IMR-90 (cell line): ENCODE data around the gene NFATC3. TPM values are rescaled to one million over a fixed set of nuclear protein-coding genes. Genes with fewer than 3 reads are reported as not detected.

Experiments
- ATAC-seq: fragments of 200-7000 bp; cut with Tn5 transposase; 2 replicates; pipeline ENCODE4 v1.9.1; 2020; ENCODE audit warnings: low read depth, mild to moderate bottlenecking, moderate library complexity
- BruUV-seq: library from RNA; stranded (reverse); fragments of 400-500 nt; replicated peaks from 2 replicates; lab custom pipeline; 2021; lab: Mats Ljungman, UMichigan
- CTCF ChIA-PET: fragments of 300-600 bp; formaldehyde crosslinking; extraction: SDS; loops from one replicate; lab custom pipeline; 2021; ENCODE audit warnings: antibody characterized with exemption; lab: Yijun Ruan, JAX
- POLR2A ChIA-PET: fragments of 300-600 bp; sonication (Branson Sonifier 250); formaldehyde crosslinking; loops from one replicate; lab custom pipeline; 2022; ENCODE audit warnings: antibody characterized with exemption; ENCODE audit not compliant: unreplicated experiment; lab: Charles Lee
- DNase-seq: peaks from one replicate; pipeline ENCODE4 v3.0.0; 2013
- H2AFZ ChIP-seq: replicated peaks from 2 replicates; pipeline ENCODE3; 2013; ENCODE audit warnings: low read length, mild to moderate bottlenecking; ENCODE audit not compliant: poor library complexity
- H2AK5ac ChIP-seq: 2 replicates; pipeline ENCODE4 v1.6.1; 2013; ENCODE audit warnings: low read depth, low read length, inconsistent platforms
- H2AK9ac ChIP-seq: replicated peaks from 2 replicates; pipeline ENCODE3; 2013; ENCODE audit warnings: mild to moderate bottlenecking, low read depth, low read length, moderate library complexity; ENCODE audit not compliant: poor library complexity
- H2BK120ac ChIP-seq: 2 replicates; pipeline ENCODE4 v1.6.1; 2013; ENCODE audit warnings: low read depth, low read length, inconsistent platforms
- H2BK15ac ChIP-seq: 3 replicates; pipeline ENCODE4 v1.6.1; 2013; ENCODE audit warnings: low read depth, low read length, inconsistent platforms
- H2BK20ac ChIP-seq: 2 replicates; pipeline ENCODE4 v1.6.1; 2013; ENCODE audit warnings: low read depth, mild to moderate bottlenecking, inconsistent platforms, low read length, moderate library complexity
- H2BK5ac ChIP-seq: 2 replicates; pipeline ENCODE4 v1.6.1; 2013; ENCODE audit warnings: mild to moderate bottlenecking, low read depth, low read length, inconsistent platforms; ENCODE audit not compliant: poor library complexity, severe bottlenecking
- H3K14ac ChIP-seq: replicated peaks from 2 replicates; pipeline ENCODE4 v1.6.1; 2013; ENCODE audit warnings: low read depth, low read length, inconsistent platforms
- H3K18ac ChIP-seq: 2 replicates; pipeline ENCODE4 v1.6.1; 2013; ENCODE audit warnings: low read depth, low read length, control low read depth
- H3K23ac ChIP-seq: 2 replicates; pipeline ENCODE4 v1.6.1; 2013; ENCODE audit warnings: low read depth, low read length, inconsistent platforms
- H3K27ac ChIP-seq: 2 replicates; pipeline ENCODE4 v1.5.1; 2013; ENCODE audit warnings: mild to moderate bottlenecking, control low read depth, low read length; ENCODE audit not compliant: insufficient read depth
- H3K27me3 ChIP-seq: 2 replicates; pipeline ENCODE4 v1.6.1; 2013; ENCODE audit warnings: low read length; ENCODE audit not compliant: control insufficient read depth, insufficient read depth
- H3K36me3 ChIP-seq: 2 replicates; pipeline ENCODE4 v1.6.1; 2013; ENCODE audit warnings: low read length, mixed read lengths; ENCODE audit not compliant: control insufficient read depth, insufficient read depth
- H3K4ac ChIP-seq: 2 replicates; pipeline ENCODE4 v1.6.1; 2013; ENCODE audit warnings: low read depth, low read length, inconsistent platforms
- H3K4me1 ChIP-seq: 2 replicates; pipeline ENCODE4 v1.6.1; 2013; ENCODE audit warnings: low read length, mixed read lengths; ENCODE audit not compliant: control insufficient read depth, insufficient read depth
- H3K4me2 ChIP-seq: 2 replicates; pipeline ENCODE4 v1.6.1; 2013; ENCODE audit warnings: low read depth, mild to moderate bottlenecking, control low read depth, low read length, moderate library complexity
- H3K4me3 ChIP-seq: 2 replicates; pipeline ENCODE4 v1.5.1; 2013; ENCODE audit warnings: low read depth, mild to moderate bottlenecking, control low read depth, low read length, moderate library complexity; ENCODE audit not compliant: insufficient read depth
- H3K56ac ChIP-seq: 2 replicates; pipeline ENCODE4 v1.6.1; 2013; ENCODE audit warnings: low read length, inconsistent platforms; ENCODE audit not compliant: insufficient read depth; ENCODE audit errors: extremely low read depth
- H3K79me1 ChIP-seq, 2 experiments: 2 replicates each; pipeline ENCODE4 v1.6.1; 2013; ENCODE audit warnings: low read length in 2 of 2, inconsistent platforms in 1 of 2, low read depth in 1 of 2
- H3K9ac ChIP-seq: 2 replicates; pipeline ENCODE4 v1.6.1; 2013; ENCODE audit warnings: low read depth, low read length, control low read depth
- H3K9me1 ChIP-seq: 2 replicates; pipeline ENCODE4 v1.6.1; 2013; ENCODE audit warnings: low read length, inconsistent platforms; ENCODE audit not compliant: insufficient read depth
- H3K9me3 ChIP-seq: 2 replicates; pipeline ENCODE4 v1.6.1; 2013; ENCODE audit warnings: low read length; ENCODE audit not compliant: control insufficient read depth, insufficient read depth
- H4K20me1 ChIP-seq: 2 replicates; pipeline ENCODE4 v1.6.1; 2013; ENCODE audit warnings: low read length, inconsistent platforms; ENCODE audit not compliant: insufficient read depth
- H4K5ac ChIP-seq: 2 replicates; pipeline ENCODE4 v1.6.1; 2013; ENCODE audit warnings: mild to moderate bottlenecking, low read depth, low read length, control low read depth
- H4K8ac ChIP-seq, 2 experiments: 2 replicates each; pipeline ENCODE4 v1.6.1; 2013; ENCODE audit warnings: low read depth in 2 of 2, low read length in 2 of 2, control low read depth in 1 of 2, inconsistent platforms in 1 of 2
- H4K91ac ChIP-seq: 2 replicates; pipeline ENCODE4 v1.6.1; 2013; ENCODE audit warnings: low read depth, low read length, inconsistent platforms; ENCODE audit not compliant: insufficient read depth
- BHLHE40 ChIP-seq: fragments of 150-350 bp; IDR thresholded peaks from 2 replicates; pipeline ENCODE4 v1.6.1; 2016; ENCODE audit warnings: mild to moderate bottlenecking, low read depth, low read length
- CEBPB ChIP-seq: IDR thresholded peaks from 2 replicates; pipeline ENCODE4 v1.6.1; 2012; ENCODE audit warnings: low read depth, low read length, improper control_type of control experiment
- FOS ChIP-seq: fragments of 150-350 bp; IDR thresholded peaks from 2 replicates; pipeline ENCODE4 v1.6.1; 2016; ENCODE audit warnings: low read depth, low read length
- MAFK ChIP-seq: IDR thresholded peaks from 2 replicates; pipeline ENCODE4 v1.6.1; 2012; ENCODE audit warnings: low read depth, low read length, improper control_type of control experiment
- MAZ ChIP-seq: IDR thresholded peaks from 2 replicates; pipeline ENCODE4 v1.6.1; 2012; ENCODE audit warnings: low read depth, mild to moderate bottlenecking, low read length, improper control_type of control experiment, moderate library complexity, borderline replicate concordance
- MXI1 ChIP-seq: IDR thresholded peaks from 2 replicates; pipeline ENCODE4 v1.6.1; 2012; ENCODE audit warnings: low read depth, mild to moderate bottlenecking, low read length, moderate library complexity, borderline replicate concordance
- POLR2A ChIP-seq: IDR thresholded peaks from 2 replicates; pipeline ENCODE4 v1.6.1; 2012; ENCODE audit warnings: mild to moderate bottlenecking, low read depth, low read length
- RCOR1 ChIP-seq: IDR thresholded peaks from 2 replicates; pipeline ENCODE4 v1.6.1; 2012; ENCODE audit warnings: mild to moderate bottlenecking, low read length, improper control_type of control experiment; ENCODE audit not compliant: insufficient replicate concordance
- SMC3 ChIP-seq: fragments of 150-350 bp; IDR thresholded peaks from 2 replicates; pipeline ENCODE4 v1.6.1; 2016; ENCODE audit warnings: low read depth, mild to moderate bottlenecking, antibody characterized with exemption, low read length, moderate library complexity
- WGBS, 2 experiments: methylation state at CpG; one replicate each; pipeline versions ENCODE4 v1.1.5 to v1.1.7; 2013; ENCODE audit warnings: missing lambda C conversion rate in 2 of 2; ENCODE audit not compliant: insufficient read length in 1 of 2; ENCODE audit errors: extremely low coverage in 2 of 2; 5-methylcytosine and 5-hydroxymethylcytosine counted together
- dilution Hi-C: fragments of 300-500 bp; cut with HindIII; formaldehyde crosslinking; loops from one replicate; pipeline ENCODE4 v1.14.3; 2018; ENCODE audit warnings: low sequenced_read_pairs; ENCODE audit not compliant: unreplicated experiment
- in situ Hi-C: fragments of 300-500 bp; cut with MboI; formaldehyde crosslinking; loops from 3 replicates; pipeline ENCODE4 v1.14.3; 2019; ENCODE audit warnings: low sequenced_read_pairs, inconsistent platforms, mixed read lengths
- intact Hi-C: fragments of 100-400 bp; cut with micrococcal nuclease; formaldehyde crosslinking; loops from 2 replicates; pipeline ENCODE4 v1.10.0; 2022
- polyA plus RNA-seq, 3 experiments: library from polyadenylated mRNA; depleted of rRNA; stranded (reverse); fragments of >200 nt; gene quantifications; 2 replicates each; pipeline ENCODE4 v1.2.3, GENCODE V29; 2012; ENCODE audit warnings: low replicate concordance in 1 of 3
- total RNA-seq: library from RNA; depleted of rRNA; stranded (reverse); fragments of >200 nt; gene quantifications from 2 replicates; pipeline ENCODE4 v1.2.3, GENCODE V29; 2012

NFATC3 gene
- total and polyA plus RNA-seq, 2 of the 4 experiments (the other 2 are of a cell fraction): 6.3 to 21.5 TPM

DNA sequence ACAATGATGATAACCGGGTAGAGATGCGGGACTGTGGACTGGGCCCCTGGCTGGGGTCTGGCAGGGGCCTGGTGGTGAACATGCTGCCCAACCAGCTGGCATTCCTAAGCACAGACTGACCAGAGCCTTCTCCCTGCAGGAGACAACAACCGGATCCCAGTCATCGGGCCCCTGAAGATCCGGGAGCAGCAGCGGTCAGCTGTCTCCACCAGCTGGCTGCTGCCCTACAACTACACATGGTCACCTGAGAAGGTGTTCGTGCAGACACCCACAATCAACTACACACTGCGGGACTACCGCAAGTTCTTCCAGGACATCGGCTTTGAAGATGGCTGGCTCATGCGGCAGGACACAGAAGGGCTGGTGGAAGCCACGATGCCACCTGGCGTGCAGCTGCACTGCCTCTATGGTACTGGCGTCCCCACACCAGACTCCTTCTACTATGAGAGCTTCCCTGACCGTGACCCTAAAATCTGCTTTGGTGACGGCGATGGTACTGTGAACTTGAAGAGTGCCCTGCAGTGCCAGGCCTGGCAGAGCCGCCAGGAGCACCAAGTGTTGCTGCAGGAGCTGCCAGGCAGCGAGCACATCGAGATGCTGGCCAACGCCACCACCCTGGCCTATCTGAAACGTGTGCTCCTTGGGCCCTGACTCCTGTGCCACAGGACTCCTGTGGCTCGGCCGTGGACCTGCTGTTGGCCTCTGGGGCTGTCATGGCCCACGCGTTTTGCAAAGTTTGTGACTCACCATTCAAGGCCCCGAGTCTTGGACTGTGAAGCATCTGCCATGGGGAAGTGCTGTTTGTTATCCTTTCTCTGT, 174.0 kb downstream of the NFATC3 start:
- Histone ChIP-seq H2BK120ac (no peak overlapping the region), H3K4me2 (no peak overlapping the region), H3K56ac (no peak overlapping the region), H3K4me3 (no peak overlapping the region), H3K27ac (no peak overlapping the region), H4K91ac (no peak overlapping the region), H3K79me1 (peaks cover 0 to 23% of the 10 kb centered on the region in 2 experiments; a peak in 3 of 4 replicates), H4K20me1 (no peaks in the 10 kb centered on the region), H3K27me3 (no peaks in the 10 kb centered on the region), H3K23ac (no peak overlapping the region), H2BK20ac (no peak overlapping the region), H2AK9ac (peak overlapping the region; percentile 51), H2AK5ac (no peak overlapping the region), H3K4ac (no peak overlapping the region), H4K8ac (no peak overlapping the region), H2BK15ac (no peak overlapping the region), H2AFZ (peak overlapping the region; percentile 29), H2BK5ac (no peak overlapping the region), H3K18ac (no peak overlapping the region), H3K9me1 (peaks cover 5% of the 10 kb centered on the region; the same call in 1 of the 2 replicates), H3K9ac (no peak overlapping the region), H3K36me3 (peaks cover 13% of the 10 kb centered on the region), H4K5ac (no peak overlapping the region), H3K4me1 (peaks cover 18% of the 10 kb centered on the region), H3K9me3 (no peaks in the 10 kb centered on the region), H3K14ac (no peak overlapping the region)
- ChIA-PET POLR2A (no interaction called here), CTCF (interaction anchor here (0.6 to 1.4 kb wide), 2 partner anchors 56 to 69 kb away, joined by 3 to 4 read pairs; no protein-coding TSS in a partner anchor)
- ATAC-seq: no peak
- peak; percentile 13 for DNase-seq
- intact Hi-C loops (no loop called here), in situ Hi-C loops (no loop called here), dilution Hi-C loops (no loop called here)
- TF ChIP-seq MXI1 (no peak), BHLHE40 (no peak), SMC3 (no peak), RCOR1 (no peak), POLR2A (no peak), MAZ (no peak), FOS (no peak), CEBPB (no peak), MAFK (no peak)
- WGBS, 2 experiments: 86% methylated on average over 17 of the region's 27 CpGs; no CpG with 5 or more reads in 1 of the 2 experiments
- BruUV-seq: no TSS peak
